Measurements from ENCODE around the gene ANO3.
"Not testable (repeated sequence)": the region's sequence is repeated elsewhere in the genome, so short reads cannot be mapped to it uniquely, and the experiment has no call there.

DNA sequence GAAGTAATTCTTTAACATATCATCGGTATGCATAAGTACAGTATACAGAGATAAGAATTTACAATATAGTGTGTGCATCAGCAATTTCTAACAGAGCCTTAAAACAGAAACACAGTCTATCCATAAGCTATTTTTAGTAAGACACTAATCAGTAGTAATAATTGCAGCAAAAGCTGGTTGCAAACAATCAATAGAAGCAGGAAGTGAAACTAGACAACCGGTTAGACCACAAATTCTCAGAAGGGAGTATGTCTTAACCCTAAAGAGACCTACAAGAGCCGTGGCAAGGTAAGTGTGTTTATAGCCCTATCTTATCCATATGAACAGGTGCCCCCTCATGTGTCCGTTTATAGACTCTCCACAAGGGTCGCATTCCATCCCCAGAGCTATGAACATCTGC, 15.6 kb upstream of the ANO3 start:
- TF ChIP-seq, protein P1, sequence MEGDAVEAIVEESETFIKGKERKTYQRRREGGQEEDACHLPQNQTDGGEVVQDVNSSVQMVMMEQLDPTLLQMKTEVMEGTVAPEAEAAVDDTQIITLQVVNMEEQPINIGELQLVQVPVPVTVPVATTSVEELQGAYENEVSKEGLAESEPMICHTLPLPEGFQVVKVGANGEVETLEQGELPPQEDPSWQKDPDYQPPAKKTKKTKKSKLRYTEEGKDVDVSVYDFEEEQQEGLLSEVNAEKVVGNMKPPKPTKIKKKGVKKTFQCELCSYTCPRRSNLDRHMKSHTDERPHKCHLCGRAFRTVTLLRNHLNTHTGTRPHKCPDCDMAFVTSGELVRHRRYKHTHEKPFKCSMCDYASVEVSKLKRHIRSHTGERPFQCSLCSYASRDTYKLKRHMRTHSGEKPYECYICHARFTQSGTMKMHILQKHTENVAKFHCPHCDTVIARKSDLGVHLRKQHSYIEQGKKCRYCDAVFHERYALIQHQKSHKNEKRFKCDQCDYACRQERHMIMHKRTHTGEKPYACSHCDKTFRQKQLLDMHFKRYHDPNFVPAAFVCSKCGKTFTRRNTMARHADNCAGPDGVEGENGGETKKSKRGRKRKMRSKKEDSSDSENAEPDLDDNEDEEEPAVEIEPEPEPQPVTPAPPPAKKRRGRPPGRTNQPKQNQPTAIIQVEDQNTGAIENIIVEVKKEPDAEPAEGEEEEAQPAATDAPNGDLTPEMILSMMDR (IDR thresholded peaks at IDR 0.05), result not testable (repeated sequence)
- TF ChIP-seq POLR2A (IDR thresholded peaks at IDR 0.05), result not testable (repeated sequence)

Data from thyroid gland (tissue), 4 donors.